Fibroblast of lung (primary cell): ENCODE data around the gene ZNF823. TPM values are rescaled to one million over a fixed set of nuclear protein-coding genes. Genes with fewer than 3 reads are reported as not detected.

ENCODE experiments used
- DNase-seq, 2 donors: peaks; one replicate each; pipeline versions ENCODE4 v3.0.0 to v3.0.0-alpha.2; 2010; ENCODE audit warnings: low read depth in 2 of 2
- H2AFZ ChIP-seq: 2 replicates; pipeline ENCODE4 v1.5.1; 2012; ENCODE audit warnings: low read length, control low read depth, inconsistent platforms
- H3K27ac ChIP-seq: 2 replicates; pipeline ENCODE4 v1.5.1; 2011; ENCODE audit warnings: low read length, control low read depth; ENCODE audit not compliant: insufficient read depth
- H3K27me3 ChIP-seq: 2 replicates; pipeline ENCODE4 v1.5.1; 2011; ENCODE audit warnings: mild to moderate bottlenecking, low read length; ENCODE audit not compliant: control insufficient read depth, insufficient read depth
- H3K36me3 ChIP-seq: 2 replicates; pipeline ENCODE4 v1.5.1; 2011; ENCODE audit warnings: low read length; ENCODE audit not compliant: control insufficient read depth, insufficient read depth
- H3K4me1 ChIP-seq: 2 replicates; pipeline ENCODE4 v1.5.1; 2011; ENCODE audit warnings: low read length; ENCODE audit not compliant: control insufficient read depth, insufficient read depth; ENCODE audit errors: extremely low read depth
- H3K4me2 ChIP-seq: 2 replicates; pipeline ENCODE4 v1.5.1; 2011; ENCODE audit warnings: low read length, control low read depth; ENCODE audit not compliant: insufficient read depth; ENCODE audit errors: extremely low read depth
- H3K4me3 ChIP-seq, 4 experiments: fragments of 200-600 bp in 1 of 4; sonication (generic) in 1 of 4; replicated peaks in 1 of 4; 2 replicates each; pipeline ENCODE4 v1.5.1; 2011 to 2016; ENCODE audit warnings: low read length in 4 of 4, low read depth in 3 of 4, mild to moderate bottlenecking in 3 of 4, control low read depth in 2 of 4, inconsistent platforms in 1 of 4, mixed read lengths in 1 of 4; ENCODE audit not compliant: insufficient read depth in 1 of 4; ENCODE audit errors: control extremely low read depth in 1 of 4
- H3K79me2 ChIP-seq: 2 replicates; pipeline ENCODE4 v1.5.1; 2012; ENCODE audit warnings: mild to moderate bottlenecking, low read length, inconsistent platforms; ENCODE audit not compliant: control insufficient read depth, insufficient read depth
- H3K9ac ChIP-seq: 2 replicates; pipeline ENCODE4 v1.5.1; 2011; ENCODE audit warnings: mild to moderate bottlenecking, low read length, control low read depth; ENCODE audit not compliant: insufficient read depth
- H3K9me3 ChIP-seq: 2 replicates; pipeline ENCODE4 v1.5.1; 2012; ENCODE audit warnings: low read depth, low read length; ENCODE audit not compliant: control insufficient read depth, insufficient read depth
- H4K20me1 ChIP-seq: 2 replicates; pipeline ENCODE4 v1.5.1; 2011; ENCODE audit warnings: low read length; ENCODE audit not compliant: control insufficient read depth, insufficient read depth; ENCODE audit errors: extremely low read depth
- CTCF ChIP-seq, 2 donors: IDR thresholded peaks in 1 of 2; conservative IDR thresholded peaks in 1 of 2; 1 replicate in 1 of 2; 2 replicates in 1 of 2; pipeline ENCODE4 v1.5.1; 2011 to 2012; ENCODE audit warnings: low read length in 2 of 2, control low read depth in 1 of 2, inconsistent platforms in 1 of 2, low read depth in 1 of 2, mild to moderate bottlenecking in 1 of 2
- EZH2 ChIP-seq: IDR thresholded peaks from 2 replicates; pipeline ENCODE4 v1.5.1; 2012; ENCODE audit warnings: low read length, control low read depth, mild to moderate bottlenecking; ENCODE audit errors: missing control alignments
- polyA plus RNA-seq, 2 donors: library from polyadenylated mRNA; depleted of rRNA in 1 of 2; stranded (reverse) in 1 of 2; unstranded in 1 of 2; fragments of >200 nt; gene quantifications; 2 replicates each; pipeline ENCODE4 v1.2.1, GENCODE V29; 2011 to 2012; ENCODE audit warnings: missing spikeins in 1 of 2
- total RNA-seq: library from RNA; depleted of rRNA; stranded (reverse); fragments of >200 nt; gene quantifications from 2 replicates; pipeline ENCODE4 v1.2.1, GENCODE V29; 2014

Gene ZNF823
- total and polyA plus RNA-seq, 2 donors (not counting 1 experiment from before 2014, with no cell fraction given), result 3.4 to 5.3 TPM

GRCh38 chr19:11704626-11705025, 34.1 kb downstream of the ZNF823 start:
- H3K27me3 ChIP-seq, result no peaks in the 10 kb centered on the region
- TF ChIP-seq EZH2 (no peak), CTCF (conservative IDR thresholded peaks at IDR 0.05 in 1 of 2, IDR thresholded peaks at IDR 0.05 in 1 of 2; ENCODE audit: low read depth in 1 of 2, low read length in 2 of 2) (no peak)
- no peaks in the 10 kb centered on the region for H3K9me3 ChIP-seq
- DNase-seq, result no peak
- H4K20me1 ChIP-seq, result no peaks in the 10 kb centered on the region
- H3K36me3 ChIP-seq, result no peaks in the 10 kb centered on the region
- no peak overlapping the region for H3K4me3 ChIP-seq
- no peak overlapping the region for H3K27ac ChIP-seq
- no peak overlapping the region for H3K9ac ChIP-seq
- H3K4me2 ChIP-seq, result no peak overlapping the region
- no peaks in the 10 kb centered on the region for H3K79me2 ChIP-seq
- no peak overlapping the region for H2AFZ ChIP-seq
- no peaks in the 10 kb centered on the region for H3K4me1 ChIP-seq

- Histone ChIP-seq H3K9ac (no peak overlapping the region), H3K4me1 (no peaks in the 10 kb centered on the region), H3K4me2 (no peak overlapping the region), H2AFZ (no peak overlapping the region), H3K27ac (no peak overlapping the region), H4K20me1 (no peaks in the 10 kb centered on the region), H3K79me2 (no peaks in the 10 kb centered on the region), H3K36me3 (no peaks in the 10 kb centered on the region), H3K4me3 (no peak overlapping the region), H3K9me3 (no peaks in the 10 kb centered on the region), H3K27me3 (no peaks in the 10 kb centered on the region)
- TF ChIP-seq EZH2 (no peak), CTCF (conservative IDR thresholded peaks at IDR 0.05 in 1 of 2, IDR thresholded peaks at IDR 0.05 in 1 of 2; ENCODE audit: low read depth in 1 of 2, low read length in 2 of 2) (peak; percentile 55 to 80)
- DNase-seq, result peak; percentile 31 to 53
These were observed 38.6 kb downstream of the ZNF823 start for GRCh38 chr19:11699931-11700794.

GRCh38 chr19:11698231-11698630, 40.5 kb downstream of the ZNF823 start:
- Histone ChIP-seq H2AFZ (no peak overlapping the region), H3K27ac (no peak overlapping the region), H3K4me2 (no peak overlapping the region), H3K9ac (no peak overlapping the region), H3K36me3 (no peaks in the 10 kb centered on the region), H4K20me1 (no peaks in the 10 kb centered on the region), H3K79me2 (no peaks in the 10 kb centered on the region), H3K9me3 (no peaks in the 10 kb centered on the region), H3K4me3 (no peak overlapping the region), H3K27me3 (no peaks in the 10 kb centered on the region), H3K4me1 (no peaks in the 10 kb centered on the region)
- TF ChIP-seq CTCF (conservative IDR thresholded peaks at IDR 0.05 in 1 of 2, IDR thresholded peaks at IDR 0.05 in 1 of 2; ENCODE audit: low read depth in 1 of 2, low read length in 2 of 2), result no peak
- no peak for TF ChIP-seq EZH2
- DNase-seq, result no peak
